GM12878 (cell line): Measurements from ENCODE around the gene RYR2. TPM values are rescaled to one million over a fixed set of nuclear protein-coding genes. Genes with fewer than 3 reads are reported as not detected.

Experiments used
- ATAC-seq: fragments of 200-7000 bp; cut with Tn5 transposase; 3 replicates; pipeline ENCODE4 v1.9.1; 2020; ENCODE audit warnings: mild to moderate bottlenecking, moderate library complexity
- BruUV-seq: library from RNA; stranded (reverse); fragments of 400-500 nt; replicated peaks from 2 replicates; lab custom pipeline; 2021; lab: Mats Ljungman, UMichigan
- CTCF ChIA-PET: fragments of 300-600 bp; sonication (Branson Sonifier 250); formaldehyde crosslinking; extraction: SDS; loops from one replicate; lab custom pipeline; 2021; ENCODE audit warnings: inconsistent platforms; lab: Yijun Ruan, JAX
- POLR2A ChIA-PET: fragments of 350-600 bp; formaldehyde crosslinking; extraction: SDS; loops from one replicate; lab custom pipeline; 2021; ENCODE audit warnings: inconsistent platforms; lab: Charles Lee
- RAD21 ChIA-PET: fragments of 300-600 bp; sonication (Branson Sonifier 250); formaldehyde crosslinking; loops from one replicate; lab custom pipeline; 2023; ENCODE audit warnings: antibody characterized with exemption; ENCODE audit not compliant: unreplicated experiment; lab: Charles Lee
- SMC1A ChIA-PET: fragments of 300-600 bp; sonication (Branson Sonifier 250); formaldehyde crosslinking; loops from one replicate; lab custom pipeline; 2023; ENCODE audit not compliant: unreplicated experiment, uncharacterized antibody; lab: Charles Lee
- DNase-seq: peaks from one replicate; pipeline ENCODE4 v3.0.0-alpha.2; 2011; ENCODE audit warnings: low read depth, low spot score
- FAIRE-seq: peaks from 3 replicates; lab custom pipeline; 2011; peaks lifted over from hg19 to GRCh38; lab: Jason Lieb, UNC
- H2AFZ ChIP-seq: 2 replicates; pipeline ENCODE4 v1.6.0; 2011; ENCODE audit warnings: low read depth, low read length, control low read depth; ENCODE audit not compliant: control insufficient read depth
- H3K27ac ChIP-seq: 2 replicates; pipeline ENCODE4 v1.5.1; 2011; ENCODE audit warnings: control low read depth; ENCODE audit not compliant: control insufficient read depth, insufficient read depth
- H3K27me3 ChIP-seq, 2 experiments: replicated peaks in 1 of 2; 2 replicates each; pipeline versions ENCODE4 v1.6.0 to v1.6.1; 2011; ENCODE audit warnings: low read length in 1 of 2; ENCODE audit not compliant: control insufficient read depth in 2 of 2, insufficient read depth in 2 of 2
- H3K36me3 ChIP-seq, 2 experiments: 2 replicates each; pipeline ENCODE4 v1.5.1; 2011; ENCODE audit warnings: low read length in 1 of 2; ENCODE audit not compliant: control insufficient read depth in 2 of 2, insufficient read depth in 2 of 2
- H3K4me1 ChIP-seq: 2 replicates; pipeline ENCODE4 v1.6.1; 2011; ENCODE audit warnings: mild to moderate bottlenecking, low read length, moderate library complexity, mixed read lengths; ENCODE audit not compliant: control insufficient read depth, insufficient read depth
- H3K4me2 ChIP-seq: 2 replicates; pipeline ENCODE4 v1.6.0; 2011; ENCODE audit warnings: control low read depth; ENCODE audit not compliant: control insufficient read depth, insufficient read depth
- H3K4me3 ChIP-seq: fragments of 200-600 bp; sonication (generic); 2 replicates; pipeline ENCODE4 v1.5.1; 2016
- H3K79me2 ChIP-seq: 2 replicates; pipeline ENCODE4 v1.6.0; 2011; ENCODE audit warnings: low read length; ENCODE audit not compliant: control insufficient read depth, insufficient read depth
- H3K9ac ChIP-seq: 2 replicates; pipeline ENCODE4 v1.8.0; 2011; ENCODE audit warnings: low read length, control low read depth, mixed read lengths; ENCODE audit not compliant: control insufficient read depth, insufficient read depth
- H3K9me3 ChIP-seq: replicated peaks from 3 replicates; pipeline ENCODE4 v1.5.1; 2011; ENCODE audit warnings: mild to moderate bottlenecking, low read length; ENCODE audit not compliant: control insufficient read depth, insufficient read depth
- H4K20me1 ChIP-seq: 2 replicates; pipeline ENCODE4 v1.6.0; 2011; ENCODE audit not compliant: control insufficient read depth, insufficient read depth
- CREB1 ChIP-seq: IDR thresholded peaks from 2 replicates; pipeline ENCODE4 v1.6.1; 2012; ENCODE audit warnings: low read depth, mild to moderate bottlenecking, inconsistent platforms
- CTCF ChIP-seq, 3 experiments: IDR thresholded peaks in 2 of 3; conservative IDR thresholded peaks in 1 of 3; 2 replicates each; pipeline ENCODE4 v1.5.1; 2011; ENCODE audit warnings: low read depth in 3 of 3, low read length in 3 of 3, mild to moderate bottlenecking in 3 of 3, control low read depth in 2 of 3, moderate library complexity in 2 of 3, inconsistent platforms in 1 of 3, mixed read lengths in 1 of 3; ENCODE audit not compliant: control insufficient read depth in 2 of 3, insufficient read depth in 1 of 3; ENCODE audit errors: extremely low read depth in 1 of 3
- KAT2A ChIP-seq: conservative IDR thresholded peaks from 2 replicates; pipeline ENCODE4 v1.6.1; 2011; ENCODE audit warnings: low read depth, low read length; ENCODE audit not compliant: control insufficient read depth
- RAD21 ChIP-seq: IDR thresholded peaks from 2 replicates; pipeline ENCODE4 v1.6.1; 2011; ENCODE audit warnings: mild to moderate bottlenecking, low read depth, low read length, moderate library complexity; ENCODE audit not compliant: insufficient read depth
- RBBP5 ChIP-seq: fragments of 200-600 bp; sonication (generic); conservative IDR thresholded peaks from 2 replicates; pipeline ENCODE4 v1.6.1; 2016
- SMC3 ChIP-seq: IDR thresholded peaks from 2 replicates; pipeline ENCODE4 v1.6.1; 2011; ENCODE audit warnings: low read length, improper control_type of control experiment, borderline replicate concordance
- SREBF1 ChIP-seq: IDR thresholded peaks from 2 replicates; pipeline ENCODE4 v1.6.1; 2012; ENCODE audit warnings: mild to moderate bottlenecking, low read length
- STAT3 ChIP-seq: IDR thresholded peaks from 2 replicates; pipeline ENCODE4 v1.6.1; 2011; ENCODE audit warnings: low read depth, low read length, improper control_type of control experiment
- WGBS: methylation state at CpG from one replicate; pipeline ENCODE4 v1.1.6; 2016; ENCODE audit warnings: low lambda C conversion rate; ENCODE audit not compliant: insufficient replicate concordance, insufficient coverage; ENCODE audit errors: missing lambda C conversion rate; 5-methylcytosine and 5-hydroxymethylcytosine counted together
- in situ Hi-C: fragments of 300-500 bp; cut with MboI; formaldehyde crosslinking; loops from 9 replicates; pipeline ENCODE4 v1.14.3; 2018; ENCODE audit warnings: mixed read lengths
- intact Hi-C: fragments of 100-400 bp; cut with micrococcal nuclease; formaldehyde crosslinking; loops from one replicate; pipeline ENCODE4 v1.14.2; 2022; ENCODE audit not compliant: unreplicated experiment
- polyA plus RNA-seq, 11 experiments: library from polyadenylated mRNA; depleted of rRNA in 4 of 11; unstranded in 6 of 11; stranded (reverse) in 5 of 11; fragments of >200 nt; fragmentation: Nextera tagmentation in 4 of 11; fragmentation: Illumina TruSeq in 1 of 11; extraction: Ambion mirVana in 4 of 11; extraction: Trizol in 1 of 11; gene quantifications; 1 replicate in 1 of 11; 2 replicates in 10 of 11; pipeline versions ENCODE4 v1.2.1 to v1.2.3, GENCODE V29; 2011 to 2016; ENCODE audit warnings: inconsistent platforms in 2 of 11, missing spikeins in 2 of 11, low read depth in 1 of 11
- total RNA-seq, 4 experiments: library from RNA; depleted of rRNA in 3 of 4; stranded (reverse); fragments of >200 nt in 3 of 4; fragmentation: Illumina TruSeq in 1 of 4; extraction: Trizol in 1 of 4; gene quantifications; 2 replicates each; pipeline versions ENCODE4 v1.2.1 to v1.2.3, GENCODE V29; 2013 to 2021
- TF ChIP-seq, protein P1 (sequence below): fragments of 450-650 bp; IDR thresholded peaks from 2 replicates; pipeline ENCODE4 v1.6.1; 2017; ENCODE audit warnings: mild to moderate bottlenecking, low read depth, inconsistent platforms; ENCODE audit not compliant: poor library complexity, severe bottlenecking

RYR2 gene
- total and polyA plus RNA-seq, 10 of the 15 experiments (the other 5 are each of a cell fraction or from before 2014, with no cell fraction given), result 0.01 to 0.04 TPM; not detected in 8

GRCh38 chr1:237124856-237125462 is 83.0 kb downstream of the RYR2 start:
- in situ Hi-C loops, result loop anchor here (25.0 kb wide), 1 partner anchor 1013 kb away; no protein-coding TSS in a partner anchor
- H3K9ac ChIP-seq, result no peak overlapping the region
- no peaks in the 10 kb centered on the region for H3K27me3 ChIP-seq
- WGBS, result 34% methylated on average over 10 of the region's 10 CpGs
- POLR2A ChIA-PET, result no interaction called here
- no peaks in the 10 kb centered on the region for H4K20me1 ChIP-seq
- no peaks in the 10 kb centered on the region for H3K4me1 ChIP-seq
- H2AFZ ChIP-seq, result no peak overlapping the region
- H3K27ac ChIP-seq, result no peak overlapping the region
- ATAC-seq, result peak; percentile 65
- CTCF ChIA-PET, result no interaction called here
- no TSS peak for BruUV-seq
- H3K4me3 ChIP-seq, result no peak overlapping the region
- TF ChIP-seq RAD21 (0 out of 2 replicates have a peak, but pooled peaks have one; percentile 17), STAT3 (no peak), RBBP5 (no peak), SMC3 (peak; percentile 19; the same call in 1 of the 2 replicates), CREB1 (no peak), KAT2A (no peak), SREBF1 (no peak), CTCF (IDR thresholded peaks at IDR 0.05 in 2 of 3, conservative IDR thresholded peaks at IDR 0.05 in 1 of 3; ENCODE audit: control insufficient read depth in 2 of 3, extremely low read depth in 1 of 3, insufficient read depth in 1 of 3, low read depth in 3 of 3, low read length in 3 of 3) (peak; percentile 51 to 63 (median 53); a peak in 5 of 6 replicates)
- TF ChIP-seq, protein P1, sequence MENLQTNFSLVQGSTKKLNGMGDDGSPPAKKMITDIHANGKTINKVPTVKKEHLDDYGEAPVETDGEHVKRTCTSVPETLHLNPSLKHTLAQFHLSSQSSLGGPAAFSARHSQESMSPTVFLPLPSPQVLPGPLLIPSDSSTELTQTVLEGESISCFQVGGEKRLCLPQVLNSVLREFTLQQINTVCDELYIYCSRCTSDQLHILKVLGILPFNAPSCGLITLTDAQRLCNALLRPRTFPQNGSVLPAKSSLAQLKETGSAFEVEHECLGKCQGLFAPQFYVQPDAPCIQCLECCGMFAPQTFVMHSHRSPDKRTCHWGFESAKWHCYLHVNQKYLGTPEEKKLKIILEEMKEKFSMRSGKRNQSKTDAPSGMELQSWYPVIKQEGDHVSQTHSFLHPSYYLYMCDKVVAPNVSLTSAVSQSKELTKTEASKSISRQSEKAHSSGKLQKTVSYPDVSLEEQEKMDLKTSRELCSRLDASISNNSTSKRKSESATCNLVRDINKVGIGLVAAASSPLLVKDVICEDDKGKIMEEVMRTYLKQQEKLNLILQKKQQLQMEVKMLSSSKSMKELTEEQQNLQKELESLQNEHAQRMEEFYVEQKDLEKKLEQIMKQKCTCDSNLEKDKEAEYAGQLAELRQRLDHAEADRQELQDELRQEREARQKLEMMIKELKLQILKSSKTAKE, result no peak
- TF ChIP-seq, all 136 proteins: peak for 3
- ChIA-PET SMC1A (no interaction called here), RAD21 (no interaction called here)
- intact Hi-C loops, result loop anchor here (10.0 kb wide), 2 partner anchors 370 to 1020 kb away; no protein-coding TSS in a partner anchor
- no peaks in the 10 kb centered on the region for H3K36me3 ChIP-seq
- H3K9me3 ChIP-seq, result no peaks in the 10 kb centered on the region; the same call in 2 of the 3 replicates
- no peaks in the 10 kb centered on the region for H3K79me2 ChIP-seq
- FAIRE-seq (no peak), DNase-seq (no peak)
- no peak overlapping the region for H3K4me2 ChIP-seq
